ENCODE results near the gene SLC17A7.

SLC17A7 gene

DNA sequence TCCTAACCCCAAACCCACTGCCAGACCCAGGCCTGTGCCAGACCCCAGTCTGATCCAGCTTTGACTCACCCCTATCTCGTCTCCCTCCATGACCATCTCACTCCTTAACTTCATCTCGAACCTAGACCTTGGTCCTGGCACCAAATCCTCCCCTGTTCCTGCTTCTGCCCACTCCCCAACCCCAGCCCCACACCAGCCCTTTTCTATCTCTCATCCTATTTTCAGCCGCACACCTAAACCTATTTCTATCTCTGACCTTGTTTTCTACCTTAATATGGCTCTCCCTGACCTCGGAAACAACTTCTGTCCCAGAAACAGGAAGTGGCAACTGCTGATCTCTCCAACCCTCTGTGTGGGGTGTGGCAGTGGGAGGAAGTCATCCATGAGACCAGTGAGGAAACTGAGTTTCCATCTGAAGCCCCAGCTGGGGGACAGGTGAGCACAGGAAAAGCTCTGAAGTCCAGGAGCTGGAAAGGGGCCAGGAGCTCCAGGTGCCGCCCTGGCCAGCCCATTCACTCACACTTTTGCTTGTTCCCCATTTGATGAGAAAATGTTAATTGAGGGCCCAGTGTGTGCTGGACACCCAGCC, 31.8 kb downstream of the SLC17A7 start:
- Histone ChIP-seq H3K27ac (ENCODE audit: low read depth in 2 of 2, low read length in 2 of 2) (no peak overlapping the region), H3K4me3 (ENCODE audit: low read length in 2 of 2) (no peak overlapping the region), H3K9ac (ENCODE audit: low read depth in 1 of 2, low read length in 2 of 2) (no peak overlapping the region), H3K9me3 (ENCODE audit: control insufficient read depth in 2 of 2, low read length in 2 of 2) (no peaks in the 10 kb centered on the region), H3K36me3 (ENCODE audit: control insufficient read depth in 2 of 2, insufficient read depth in 2 of 2, low read length in 2 of 2) (no peaks in the 10 kb centered on the region), H3K4me1 (ENCODE audit: control insufficient read depth in 2 of 2, insufficient read depth in 2 of 2, low read length in 2 of 2) (peaks cover 0 to 7% of the 10 kb centered on the region in 2 donors), H3K27me3 (ENCODE audit: control insufficient read depth in 2 of 2, insufficient read depth in 2 of 2, low read length in 2 of 2) (no peaks in the 10 kb centered on the region)

DNA sequence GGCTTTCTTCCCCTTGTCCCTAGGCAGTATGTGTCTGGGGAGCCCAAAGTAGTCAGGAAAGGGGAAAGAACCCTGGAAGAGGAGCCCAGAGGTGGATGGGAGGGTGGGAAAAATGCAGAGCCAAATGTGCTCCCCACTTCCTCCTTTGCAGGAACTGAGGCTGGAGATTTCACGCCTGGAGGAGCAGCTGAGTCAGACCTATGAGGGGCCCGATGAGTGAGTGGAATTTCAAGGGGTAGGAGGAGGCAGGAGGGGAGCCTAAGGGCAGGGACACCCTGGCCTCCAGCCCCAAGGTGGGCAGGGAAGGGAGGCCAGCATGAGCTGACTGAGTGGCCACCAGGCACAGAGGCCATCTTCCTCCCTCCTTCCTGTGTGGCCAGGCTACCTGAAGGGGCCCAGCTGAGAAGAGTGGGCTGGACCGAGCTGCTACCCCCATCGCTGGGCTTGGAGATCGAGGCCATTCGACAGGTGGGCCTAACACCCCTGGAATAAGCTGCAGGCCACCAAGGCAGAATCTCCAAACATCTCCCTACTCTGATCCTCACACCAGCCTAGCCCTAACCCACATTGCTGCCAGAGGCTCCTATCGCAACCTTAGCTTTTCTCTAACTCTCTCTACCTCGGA, 32.4 kb downstream of the SLC17A7 start:
- Histone ChIP-seq H3K27ac (ENCODE audit: low read depth in 2 of 2, low read length in 2 of 2) (no peak overlapping the region), H3K9ac (ENCODE audit: low read depth in 1 of 2, low read length in 2 of 2) (no peak overlapping the region), H3K4me1 (ENCODE audit: control insufficient read depth in 2 of 2, insufficient read depth in 2 of 2, low read length in 2 of 2) (peaks cover 0 to 7% of the 10 kb centered on the region in 2 donors), H3K36me3 (ENCODE audit: control insufficient read depth in 2 of 2, insufficient read depth in 2 of 2, low read length in 2 of 2) (no peaks in the 10 kb centered on the region), H3K9me3 (ENCODE audit: control insufficient read depth in 2 of 2, low read length in 2 of 2) (no peaks in the 10 kb centered on the region), H3K27me3 (ENCODE audit: control insufficient read depth in 2 of 2, insufficient read depth in 2 of 2, low read length in 2 of 2) (no peaks in the 10 kb centered on the region), H3K4me3 (ENCODE audit: low read length in 2 of 2) (no peak overlapping the region)

DNA sequence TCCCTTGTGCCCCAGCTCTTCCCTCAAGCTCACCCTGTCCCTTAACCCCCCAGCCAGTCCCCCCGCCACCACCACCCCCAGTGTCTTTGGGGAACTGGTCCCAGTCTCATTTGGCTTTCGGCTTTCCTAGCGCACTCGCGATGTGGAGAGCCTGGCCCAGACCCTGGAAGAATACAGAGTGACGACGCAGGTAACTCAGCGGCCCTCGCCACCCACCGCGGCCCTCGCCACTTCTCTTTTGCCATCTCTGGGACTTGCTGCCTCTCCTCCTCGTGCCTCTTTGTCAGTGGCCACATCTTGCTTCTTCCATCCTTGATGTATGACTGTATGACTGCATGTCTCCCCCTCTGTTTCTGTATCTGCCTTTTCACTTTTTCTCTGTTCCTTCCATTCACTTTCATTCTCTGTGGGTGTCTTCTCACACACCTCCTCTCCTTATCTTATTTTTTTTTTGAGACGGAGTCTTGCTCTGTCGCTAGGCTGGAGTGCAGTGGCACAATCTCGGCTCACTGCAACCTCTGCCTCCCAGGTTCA, 33.8 kb downstream of the SLC17A7 start:
- Histone ChIP-seq H3K4me3 (ENCODE audit: low read length in 2 of 2) (no peak overlapping the region), H3K36me3 (ENCODE audit: control insufficient read depth in 2 of 2, insufficient read depth in 2 of 2, low read length in 2 of 2) (no peaks in the 10 kb centered on the region), H3K9me3 (ENCODE audit: control insufficient read depth in 2 of 2, low read length in 2 of 2) (no peaks in the 10 kb centered on the region), H3K27ac (ENCODE audit: low read depth in 2 of 2, low read length in 2 of 2) (no peak overlapping the region), H3K9ac (ENCODE audit: low read depth in 1 of 2, low read length in 2 of 2) (no peak overlapping the region), H3K4me1 (ENCODE audit: control insufficient read depth in 2 of 2, insufficient read depth in 2 of 2, low read length in 2 of 2) (peaks cover 0 to 7% of the 10 kb centered on the region in 2 donors), H3K27me3 (ENCODE audit: control insufficient read depth in 2 of 2, insufficient read depth in 2 of 2, low read length in 2 of 2) (no peaks in the 10 kb centered on the region)

DNA sequence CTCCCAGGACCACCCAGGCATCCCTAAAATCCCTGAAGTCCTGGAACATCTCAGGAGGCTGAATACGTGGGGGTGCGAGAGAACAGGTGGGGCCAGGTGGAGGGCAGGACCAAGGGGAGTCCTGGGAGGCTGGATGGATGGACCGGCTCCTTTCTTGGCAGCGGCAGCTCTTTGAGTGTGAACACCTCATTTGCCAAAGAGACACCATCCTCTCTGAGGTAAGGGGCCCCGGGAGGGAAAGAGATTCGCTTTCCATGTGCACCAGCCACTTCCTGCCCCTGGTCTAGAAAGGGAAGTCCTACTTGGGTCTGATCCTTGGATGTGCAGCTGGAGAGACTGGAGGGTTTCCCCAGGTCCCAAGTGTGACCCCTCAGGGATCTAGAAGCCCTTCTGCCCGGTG, 34.2 kb downstream of the SLC17A7 start:
- no peaks in the 10 kb centered on the region for H3K36me3 ChIP-seq (ENCODE audit: control insufficient read depth in 2 of 2, insufficient read depth in 2 of 2, low read length in 2 of 2)
- peaks cover 0 to 7% of the 10 kb centered on the region in 2 donors for H3K4me1 ChIP-seq (ENCODE audit: control insufficient read depth in 2 of 2, insufficient read depth in 2 of 2, low read length in 2 of 2)
- no peaks in the 10 kb centered on the region for H3K9me3 ChIP-seq (ENCODE audit: control insufficient read depth in 2 of 2, low read length in 2 of 2)
- no peak overlapping the region for H3K4me3 ChIP-seq (ENCODE audit: low read length in 2 of 2)
- H3K27ac ChIP-seq (ENCODE audit: low read depth in 2 of 2, low read length in 2 of 2), result no peak overlapping the region
- H3K27me3 ChIP-seq (ENCODE audit: control insufficient read depth in 2 of 2, insufficient read depth in 2 of 2, low read length in 2 of 2), result no peaks in the 10 kb centered on the region
- H3K9ac ChIP-seq (ENCODE audit: low read depth in 1 of 2, low read length in 2 of 2), result no peak overlapping the region

DNA sequence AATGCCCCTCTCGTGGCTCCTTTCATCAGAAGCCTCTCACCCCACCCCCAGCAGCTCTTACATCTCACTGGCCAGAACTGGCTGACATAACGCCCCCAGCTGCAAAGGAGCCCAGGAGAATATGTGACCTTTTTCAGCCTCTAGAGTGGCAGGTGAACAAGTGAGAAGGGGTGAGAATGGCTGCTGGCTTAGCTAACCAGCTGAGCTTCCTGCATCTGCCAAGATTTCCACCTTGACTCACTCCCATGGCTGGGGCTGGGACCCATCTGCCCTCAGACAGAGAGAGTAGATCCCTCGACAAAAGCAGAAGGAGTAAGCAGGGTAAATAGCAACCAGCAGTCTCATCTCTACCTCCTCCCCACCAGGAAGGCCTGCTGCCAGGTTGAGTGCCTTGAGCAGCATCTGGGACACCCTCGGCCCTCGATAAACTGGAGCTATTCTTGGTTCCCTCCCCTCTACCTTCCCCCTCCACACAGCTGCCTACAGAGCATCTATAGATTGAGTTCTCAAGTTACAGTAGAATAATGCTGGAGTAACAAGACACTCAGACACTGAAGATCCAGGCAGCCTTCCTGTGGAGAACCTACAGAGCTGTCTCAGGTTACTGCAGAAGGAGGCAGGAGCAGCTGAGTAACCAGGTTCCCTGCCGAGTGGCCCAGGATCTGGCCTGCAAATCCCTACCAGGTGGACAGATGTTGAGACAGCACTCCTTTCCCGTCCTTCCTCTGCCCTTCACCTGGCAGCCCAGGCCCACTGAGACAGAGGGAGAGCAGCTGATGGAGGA, 37.7 kb downstream of the SLC17A7 start:
- Histone ChIP-seq H3K9ac (ENCODE audit: low read depth in 1 of 2, low read length in 2 of 2) (no peak overlapping the region), H3K27ac (ENCODE audit: low read depth in 2 of 2, low read length in 2 of 2) (no peak overlapping the region), H3K4me1 (ENCODE audit: control insufficient read depth in 2 of 2, insufficient read depth in 2 of 2, low read length in 2 of 2) (no peaks in the 10 kb centered on the region), H3K27me3 (ENCODE audit: control insufficient read depth in 2 of 2, insufficient read depth in 2 of 2, low read length in 2 of 2) (no peaks in the 10 kb centered on the region), H3K9me3 (ENCODE audit: control insufficient read depth in 2 of 2, low read length in 2 of 2) (no peaks in the 10 kb centered on the region), H3K4me3 (ENCODE audit: low read length in 2 of 2) (no peak overlapping the region), H3K36me3 (ENCODE audit: control insufficient read depth in 2 of 2, insufficient read depth in 2 of 2, low read length in 2 of 2) (no peaks in the 10 kb centered on the region)

DNA sequence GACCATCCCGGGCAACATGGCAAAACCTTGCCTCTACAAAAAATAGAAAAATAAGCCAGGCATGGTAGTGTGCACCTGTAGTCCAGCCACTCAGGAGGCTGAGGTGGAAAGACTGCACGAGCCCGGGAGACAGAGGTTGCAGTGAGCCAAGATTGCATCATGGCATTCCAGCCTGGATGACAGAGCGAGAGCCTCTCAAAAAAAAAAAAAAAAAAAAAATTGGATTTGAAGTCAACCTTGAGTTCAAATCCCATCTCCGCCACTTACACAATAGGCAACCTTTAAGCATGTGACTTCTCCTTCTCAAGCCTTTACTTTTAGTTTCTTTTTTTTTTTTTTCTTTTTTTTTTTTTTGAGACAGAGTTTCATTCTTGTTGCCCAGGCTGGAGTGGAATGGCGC, 41.3 kb downstream of the SLC17A7 start:
- no peak overlapping the region for H3K4me3 ChIP-seq (ENCODE audit: low read length in 2 of 2)
- no peaks in the 10 kb centered on the region for H3K4me1 ChIP-seq (ENCODE audit: control insufficient read depth in 2 of 2, insufficient read depth in 2 of 2, low read length in 2 of 2)

DNA sequence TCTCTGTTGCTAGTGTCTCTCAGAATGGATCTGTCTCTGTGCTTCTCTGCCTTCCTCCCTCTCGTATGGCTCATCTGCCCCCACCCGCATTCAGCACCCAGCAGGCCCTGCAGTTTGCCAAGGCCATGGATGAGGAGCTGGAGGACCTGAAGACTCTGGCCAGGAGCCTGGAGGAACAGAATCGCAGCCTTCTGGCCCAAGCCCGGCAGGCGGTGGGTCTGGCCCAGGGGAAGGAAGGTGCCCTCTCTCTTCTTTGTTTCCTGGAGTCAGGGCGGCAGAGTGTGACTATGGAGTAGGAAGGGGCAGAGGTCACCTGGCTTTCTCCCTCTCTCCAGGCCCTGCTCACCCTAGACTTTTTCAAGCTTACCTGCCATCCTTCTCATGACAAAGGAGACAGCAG, 42.4 kb downstream of the SLC17A7 start:
- Histone ChIP-seq H3K4me1 (ENCODE audit: control insufficient read depth in 2 of 2, insufficient read depth in 2 of 2, low read length in 2 of 2) (no peaks in the 10 kb centered on the region), H3K36me3 (ENCODE audit: control insufficient read depth in 2 of 2, insufficient read depth in 2 of 2, low read length in 2 of 2) (no peaks in the 10 kb centered on the region), H3K9me3 (ENCODE audit: control insufficient read depth in 2 of 2, low read length in 2 of 2) (no peaks in the 10 kb centered on the region), H3K9ac (ENCODE audit: low read depth in 1 of 2, low read length in 2 of 2) (no peak overlapping the region), H3K27ac (ENCODE audit: low read depth in 2 of 2, low read length in 2 of 2) (no peak overlapping the region), H3K27me3 (ENCODE audit: control insufficient read depth in 2 of 2, insufficient read depth in 2 of 2, low read length in 2 of 2) (no peaks in the 10 kb centered on the region), H3K4me3 (ENCODE audit: low read length in 2 of 2) (no peak overlapping the region)

More for the DNA sequence above, 41.3 kb downstream of the SLC17A7 start:
- Histone ChIP-seq H3K36me3 (ENCODE audit: control insufficient read depth in 2 of 2, insufficient read depth in 2 of 2, low read length in 2 of 2) (no peaks in the 10 kb centered on the region), H3K27ac (ENCODE audit: low read depth in 2 of 2, low read length in 2 of 2) (no peak overlapping the region), H3K27me3 (ENCODE audit: control insufficient read depth in 2 of 2, insufficient read depth in 2 of 2, low read length in 2 of 2) (no peaks in the 10 kb centered on the region), H3K9ac (ENCODE audit: low read depth in 1 of 2, low read length in 2 of 2) (no peak overlapping the region), H3K9me3 (ENCODE audit: control insufficient read depth in 2 of 2, low read length in 2 of 2) (no peaks in the 10 kb centered on the region)

DNA sequence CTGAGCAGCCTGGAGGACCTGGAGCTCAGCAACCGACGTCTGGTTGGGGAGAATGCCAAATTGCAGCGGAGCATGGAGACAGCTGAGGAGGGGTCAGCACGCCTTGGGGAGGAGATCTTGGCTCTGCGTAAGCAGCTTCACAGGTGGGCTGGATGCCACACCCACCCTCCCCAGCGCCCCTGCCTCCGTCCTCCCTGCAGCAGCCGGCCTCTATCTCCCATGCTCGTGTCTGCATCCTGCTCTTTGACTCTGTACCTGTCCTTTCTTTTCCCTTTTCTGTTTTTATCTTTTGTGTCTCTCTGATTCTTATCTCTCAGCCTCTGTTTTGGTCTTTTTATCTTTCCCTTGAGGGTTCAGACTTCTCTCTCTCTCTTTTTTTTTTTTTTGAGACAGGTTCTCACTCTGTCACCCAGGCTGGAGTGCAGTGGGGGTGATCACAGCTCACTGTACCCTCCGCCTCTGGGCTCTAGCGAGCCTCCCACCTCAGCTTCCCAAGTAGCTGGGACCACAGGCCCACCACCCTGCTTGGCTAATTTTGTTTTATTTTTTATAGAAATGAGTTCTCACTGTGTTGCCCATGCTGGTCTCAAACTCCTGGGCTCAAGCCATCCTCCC, 43.2 kb downstream of the SLC17A7 start:
- H3K9me3 ChIP-seq (ENCODE audit: control insufficient read depth in 2 of 2, low read length in 2 of 2), result no peaks in the 10 kb centered on the region
- no peak overlapping the region for H3K27ac ChIP-seq (ENCODE audit: low read depth in 2 of 2, low read length in 2 of 2)
- H3K9ac ChIP-seq (ENCODE audit: low read depth in 1 of 2, low read length in 2 of 2), result no peak overlapping the region
- no peaks in the 10 kb centered on the region for H3K4me1 ChIP-seq (ENCODE audit: control insufficient read depth in 2 of 2, insufficient read depth in 2 of 2, low read length in 2 of 2)
- no peak overlapping the region for H3K4me3 ChIP-seq (ENCODE audit: low read length in 2 of 2)
- H3K36me3 ChIP-seq (ENCODE audit: control insufficient read depth in 2 of 2, insufficient read depth in 2 of 2, low read length in 2 of 2), result no peaks in the 10 kb centered on the region
- no peaks in the 10 kb centered on the region for H3K27me3 ChIP-seq (ENCODE audit: control insufficient read depth in 2 of 2, insufficient read depth in 2 of 2, low read length in 2 of 2)

DNA sequence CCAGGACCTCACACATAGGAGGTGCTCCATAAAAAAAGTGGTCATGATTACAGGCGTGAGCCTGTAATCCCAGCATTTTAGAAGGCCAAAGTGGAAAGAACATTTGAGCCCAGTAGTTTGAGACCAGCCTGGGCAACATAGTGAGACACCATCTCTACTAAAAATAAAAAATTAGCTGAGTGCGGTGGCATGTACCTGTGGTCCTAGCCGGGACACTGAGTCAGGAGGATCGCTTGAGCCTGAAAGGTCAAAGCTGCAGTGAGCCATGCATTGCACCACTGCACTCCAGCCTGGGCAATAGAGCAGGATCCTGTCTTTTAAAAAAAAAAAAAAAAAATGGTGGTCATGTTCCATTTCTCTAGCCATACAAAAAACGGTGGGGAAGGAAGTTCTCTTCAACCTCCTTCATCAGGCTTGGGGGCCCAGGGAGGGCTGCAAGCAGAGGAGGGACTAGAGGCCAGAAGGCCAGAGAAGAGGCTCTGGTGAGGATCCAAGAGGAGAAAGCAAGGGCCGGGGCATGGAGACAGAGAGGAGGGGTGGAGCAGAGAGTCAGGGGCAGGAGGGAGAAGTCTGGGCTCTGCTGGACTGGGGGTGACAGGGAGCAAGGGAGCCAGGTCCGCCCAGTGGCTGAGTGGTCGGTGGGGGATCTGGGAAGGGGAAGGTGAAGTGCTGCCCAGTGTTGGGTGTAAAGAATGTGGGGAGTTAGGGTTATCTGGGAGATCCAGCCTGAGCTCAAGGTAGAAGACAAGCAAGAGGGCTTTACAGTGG, 44.4 kb downstream of the SLC17A7 start:
- no peak overlapping the region for H3K9ac ChIP-seq (ENCODE audit: low read depth in 1 of 2, low read length in 2 of 2)
- H3K27ac ChIP-seq (ENCODE audit: low read depth in 2 of 2, low read length in 2 of 2), result no peak overlapping the region
- peaks cover 2 to 4% of the 10 kb centered on the region in 2 donors for H3K27me3 ChIP-seq (ENCODE audit: control insufficient read depth in 2 of 2, insufficient read depth in 2 of 2, low read length in 2 of 2)

More for the DNA sequence above, 44.4 kb downstream of the SLC17A7 start:
- Histone ChIP-seq H3K36me3 (ENCODE audit: control insufficient read depth in 2 of 2, insufficient read depth in 2 of 2, low read length in 2 of 2) (no peaks in the 10 kb centered on the region), H3K4me3 (ENCODE audit: low read length in 2 of 2) (no peak overlapping the region), H3K9me3 (ENCODE audit: control insufficient read depth in 2 of 2, low read length in 2 of 2) (no peaks in the 10 kb centered on the region), H3K4me1 (ENCODE audit: control insufficient read depth in 2 of 2, insufficient read depth in 2 of 2, low read length in 2 of 2) (no peaks in the 10 kb centered on the region)

Data from mucosa of rectum (tissue), 2 donors.